Kidney (tissue), 14 donors: ENCODE data around the gene GAMT. TPM values are rescaled to one million over a fixed set of nuclear protein-coding genes. Genes with fewer than 3 reads are reported as not detected.

ENCODE experiments used
- DNase-seq, 5 donors: peaks; one replicate each; pipeline ENCODE4 v3.0.0-alpha.2; 2013 to 2020
- FAIRE-seq: peaks from 2 replicates; lab custom pipeline; 2012; peaks lifted over from hg19 to GRCh38; lab: Jason Lieb, UNC
- H3K27ac ChIP-seq, 2 donors: one replicate each; pipeline ENCODE4 v1.7.0; 2013; ENCODE audit warnings: low read depth in 2 of 2, low read length in 2 of 2, inconsistent platforms in 1 of 2
- H3K27me3 ChIP-seq: one replicate; pipeline ENCODE4 v1.7.1; 2013; ENCODE audit warnings: low read length, inconsistent platforms; ENCODE audit not compliant: control insufficient read depth, insufficient read depth
- H3K36me3 ChIP-seq, 3 donors: one replicate each; pipeline versions ENCODE4 v1.7.0 to v1.7.1; 2013; ENCODE audit warnings: low read length in 3 of 3, control low read depth in 1 of 3, inconsistent platforms in 1 of 3; ENCODE audit not compliant: insufficient read depth in 3 of 3, control insufficient read depth in 2 of 3
- H3K4me1 ChIP-seq, 3 donors: one replicate each; pipeline versions ENCODE4 v1.7.0 to v1.7.1; 2013; ENCODE audit warnings: low read length in 3 of 3, inconsistent platforms in 1 of 3, low read depth in 1 of 3; ENCODE audit not compliant: control insufficient read depth in 2 of 3, insufficient read depth in 2 of 3
- H3K4me3 ChIP-seq, 3 donors: one replicate each; pipeline versions ENCODE4 v1.7.0 to v1.8.1; 2013; ENCODE audit warnings: low read length in 3 of 3, control low read depth in 1 of 3, inconsistent platforms in 1 of 3
- H3K9ac ChIP-seq, 3 donors: one replicate each; pipeline versions ENCODE4 v1.7.0 to v1.7.1; 2013; ENCODE audit warnings: low read length in 3 of 3, control low read depth in 1 of 3, inconsistent platforms in 1 of 3
- H3K9me3 ChIP-seq, 3 donors: one replicate each; pipeline versions ENCODE4 v1.7.0 to v1.7.1; 2013; ENCODE audit warnings: low read length in 3 of 3, control low read depth in 1 of 3, inconsistent platforms in 1 of 3; ENCODE audit not compliant: control insufficient read depth in 2 of 3, insufficient read depth in 1 of 3
- CTCF ChIP-seq: IDR thresholded peaks from 3 replicates; pipeline ENCODE4 v1.5.1; 2012; ENCODE audit warnings: mild to moderate bottlenecking, moderate library complexity, borderline replicate concordance; ENCODE audit not compliant: insufficient read depth; ENCODE audit errors: extremely low read depth
- intact Hi-C: fragments of 100-400 bp; cut with DNase I; formaldehyde crosslinking; loops from one replicate; pipeline ENCODE4 v1.11.1; 2022
- polyA plus RNA-seq: library from polyadenylated mRNA; stranded (reverse); fragments of 350-450 nt; fragmentation: Illumina TruSeq; extraction: RNeasy Lipid Tissue Mini Kit (QIAGEN cat#74804); gene quantifications from one replicate; pipeline ENCODE4 v1.2.3, GENCODE V29; 2014; ENCODE audit warnings: low read depth, low replicate concordance; ENCODE audit not compliant: insufficient read depth
- total RNA-seq: library from RNA; stranded (reverse); fragmentation: NEBNext Ultra II Directional; extraction: Animal tissue kit (Norgen Biotek cat#: 25700); gene quantifications from one replicate; pipeline ENCODE4 v1.2.1, GENCODE V29; 2021
- donor health status: control.
- donor health status: control.
- donor health status: control.
- donor health status: control.
- donor health status: control.
- donor health status: DM: yes; HTN: yes; CAD: no.
- donor health status: Normal renal cell carcinoma (clear cell type).

Gene GAMT
- total and polyA plus RNA-seq, 2 donors from 2014 or later = 16.3 to 209 TPM

GRCh38 chr19:1412995-1413800 is 11.9 kb upstream of the GAMT start:
- peaks cover 3 to 82% (median 63%) of the 10 kb centered on the region in 3 donors for H3K4me1 ChIP-seq
- DNase-seq (peak in 1 of 5 donors; percentile 50), FAIRE-seq (no peak)
- no peak overlapping the region for H3K4me3 ChIP-seq
- peak overlapping the region in 1 of 3 donors; percentile 23 for H3K9ac ChIP-seq
- H3K9me3 ChIP-seq = no peaks in the 10 kb centered on the region
- TF ChIP-seq CTCF = no peak
- no peaks in the 10 kb centered on the region for H3K36me3 ChIP-seq
- intact Hi-C loops = no loop called here
- H3K27ac ChIP-seq = peak overlapping the region; percentile 32 to 41
- no peaks in the 10 kb centered on the region for H3K27me3 ChIP-seq

GRCh38 chr19:1412323-1412923 is 11.1 kb upstream of the GAMT start:
- FAIRE-seq = no peak

GRCh38 chr19:1411255-1412191 is 10.2 kb upstream of the GAMT start:
- Histone ChIP-seq H3K27me3 (no peaks in the 10 kb centered on the region), H3K9me3 (no peaks in the 10 kb centered on the region), H3K4me1 (peaks cover 3 to 68% (median 48%) of the 10 kb centered on the region in 3 donors), H3K27ac (peak overlapping the region; percentile 48 to 60), H3K4me3 (no peak overlapping the region), H3K9ac (peak overlapping the region in 1 of 3 donors; percentile 1), H3K36me3 (no peaks in the 10 kb centered on the region)
- no peak for TF ChIP-seq CTCF
- FAIRE-seq = no peak
- peak in 1 of 5 donors; percentile 85 for DNase-seq
- intact Hi-C loops = no loop called here

More at GRCh38 chr19:1412323-1412923, 11.1 kb upstream of the GAMT start:
- peak overlapping the region in 1 of 2 donors; percentile 48 for H3K27ac ChIP-seq
- no peaks in the 10 kb centered on the region for H3K9me3 ChIP-seq
- intact Hi-C loops = no loop called here
- H3K36me3 ChIP-seq = no peaks in the 10 kb centered on the region
- peaks cover 3 to 75% (median 57%) of the 10 kb centered on the region in 3 donors for H3K4me1 ChIP-seq
- H3K9ac ChIP-seq = peak overlapping the region in 1 of 3 donors; percentile 26
- DNase-seq = no peak
- no peak overlapping the region for H3K4me3 ChIP-seq
- TF ChIP-seq CTCF = no peak
- H3K27me3 ChIP-seq = no peaks in the 10 kb centered on the region
